HG03521 (cell line): ENCODE results near the gene NXPH2.
"Not testable (repeated sequence)": the region's sequence is repeated elsewhere in the genome, so short reads cannot be mapped to it uniquely, and the experiment has no call there.

Experiments
- ATAC-seq: cut with Tn5 transposase; IDR thresholded peaks from one replicate; pipeline ENCODE4 v1.9.1; 2021; ENCODE audit warnings: mild to moderate bottlenecking, moderate library complexity; ENCODE audit not compliant: unreplicated experiment

The NXPH2 gene

DNA sequence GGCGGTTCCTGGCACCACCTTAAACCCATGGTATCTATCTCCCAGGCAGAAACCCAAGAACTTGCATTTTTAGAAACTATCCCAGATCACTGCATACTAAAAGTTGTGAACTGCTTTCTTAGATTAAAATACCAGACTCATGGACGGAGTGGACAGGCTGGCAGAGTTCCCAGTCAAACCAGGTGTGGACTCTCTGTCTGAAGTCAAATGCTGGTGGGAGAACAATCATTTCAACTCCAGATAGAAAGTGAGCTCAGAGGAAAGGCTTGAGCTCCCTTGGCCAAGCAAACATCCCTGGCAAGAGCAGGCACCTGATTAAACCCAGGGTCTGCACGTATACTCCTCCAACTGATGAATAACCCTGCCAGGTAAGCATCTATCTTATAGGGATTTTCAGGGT is 19.5 kb downstream of the NXPH2 start:
- no peak for ATAC-seq

DNA sequence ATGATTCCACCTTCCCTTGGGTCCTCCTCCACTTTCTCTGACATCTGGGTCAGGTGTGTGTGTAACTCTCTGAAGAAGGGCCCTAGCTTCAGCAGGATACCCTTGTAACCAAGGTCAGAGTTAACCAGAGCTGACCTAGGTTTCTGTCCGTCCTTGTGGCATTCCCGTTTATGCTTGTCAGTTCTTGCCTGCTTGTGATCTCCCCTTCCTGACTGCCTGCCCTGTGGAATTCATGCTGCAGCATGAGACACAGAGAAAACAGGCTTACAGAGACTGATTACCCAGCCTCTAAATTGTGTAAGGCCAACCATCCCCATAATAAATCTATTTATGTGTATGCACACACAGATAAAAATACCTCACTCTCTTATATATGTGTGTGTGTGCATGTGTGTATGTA is 22.8 kb downstream of the NXPH2 start:
- no peak for ATAC-seq

DNA sequence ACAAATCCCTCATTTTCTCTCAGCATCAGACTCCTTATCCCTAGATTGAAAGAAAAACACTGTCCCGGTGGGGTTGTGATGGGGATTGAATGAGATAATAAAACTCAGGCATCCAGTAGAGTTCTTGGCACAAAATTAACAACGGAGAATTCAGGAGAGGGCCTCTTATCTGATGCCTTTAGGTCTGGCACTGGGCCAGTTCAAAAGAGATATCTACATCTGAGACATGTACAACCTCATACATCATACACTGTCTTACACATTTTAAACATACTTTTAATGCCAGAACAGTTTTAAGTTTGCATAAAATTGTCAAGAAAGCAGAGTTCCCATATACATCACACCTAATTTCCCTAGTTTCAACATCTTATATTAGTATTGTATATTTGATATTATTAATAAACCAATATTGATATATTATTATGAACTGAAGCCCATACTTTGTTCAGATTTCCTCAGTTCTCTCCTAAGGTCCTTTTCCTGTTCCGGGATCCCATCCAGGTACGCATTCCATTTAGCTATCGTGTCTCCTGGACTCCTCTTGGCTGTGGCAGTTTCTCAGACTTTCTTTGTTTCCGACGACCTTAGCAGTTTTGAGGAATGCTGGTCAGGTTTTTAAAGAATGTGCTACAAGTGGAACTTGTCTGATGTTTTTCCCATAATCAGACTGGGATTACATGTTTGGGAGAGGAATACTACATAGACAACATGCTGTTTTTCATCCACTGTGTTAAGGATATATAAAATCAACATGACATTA is 27.8 kb downstream of the NXPH2 start:
- no peak for ATAC-seq

DNA sequence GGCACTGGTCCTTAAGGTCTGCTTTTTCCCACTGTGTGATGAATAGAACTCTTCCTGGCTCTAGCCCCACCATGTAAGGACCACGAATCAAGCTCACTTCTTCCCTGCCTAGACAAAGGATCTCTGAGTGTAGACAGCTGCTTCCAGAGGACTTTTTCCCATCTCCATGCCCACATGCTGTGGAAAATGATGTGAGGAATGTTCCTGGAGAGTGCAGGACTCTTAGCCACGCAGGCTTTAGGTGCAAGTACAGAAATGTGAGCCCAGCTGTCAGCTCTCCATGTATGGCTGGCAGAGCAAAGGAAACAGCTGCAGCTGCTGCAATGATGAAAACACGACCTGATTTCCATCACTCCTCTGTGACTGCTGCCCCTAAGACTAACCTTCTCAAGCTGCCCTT is 35.5 kb downstream of the NXPH2 start:
- ATAC-seq, result no peak

DNA sequence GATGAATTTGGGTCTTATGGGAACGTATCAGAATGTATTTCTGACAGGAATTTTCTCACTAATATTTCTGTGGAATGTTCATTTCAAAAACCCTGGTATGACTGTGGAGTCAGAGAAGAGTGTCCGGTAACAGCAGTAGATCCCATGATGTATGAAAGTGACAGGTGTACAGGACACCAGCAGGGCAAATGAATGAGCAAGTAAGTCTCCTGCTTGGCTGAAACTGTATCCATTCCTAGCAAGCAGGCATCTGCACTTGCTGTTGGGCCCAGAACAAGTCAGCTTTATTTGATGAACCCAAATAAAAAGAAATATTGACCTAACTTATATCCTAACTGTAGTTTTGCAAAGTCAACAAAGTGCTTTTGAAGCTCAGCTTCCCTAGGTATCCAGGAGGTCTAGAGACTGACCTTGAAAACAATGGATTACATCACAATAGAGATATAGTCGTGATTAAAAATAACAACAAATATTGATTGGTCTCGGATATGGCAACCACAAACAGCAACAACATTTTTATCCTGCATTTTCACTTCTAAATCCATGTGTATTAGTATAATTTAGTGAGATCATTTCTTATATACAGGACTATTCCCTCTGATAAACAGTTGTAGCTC is 37.6 kb downstream of the NXPH2 start:
- ATAC-seq, result no peak

DNA sequence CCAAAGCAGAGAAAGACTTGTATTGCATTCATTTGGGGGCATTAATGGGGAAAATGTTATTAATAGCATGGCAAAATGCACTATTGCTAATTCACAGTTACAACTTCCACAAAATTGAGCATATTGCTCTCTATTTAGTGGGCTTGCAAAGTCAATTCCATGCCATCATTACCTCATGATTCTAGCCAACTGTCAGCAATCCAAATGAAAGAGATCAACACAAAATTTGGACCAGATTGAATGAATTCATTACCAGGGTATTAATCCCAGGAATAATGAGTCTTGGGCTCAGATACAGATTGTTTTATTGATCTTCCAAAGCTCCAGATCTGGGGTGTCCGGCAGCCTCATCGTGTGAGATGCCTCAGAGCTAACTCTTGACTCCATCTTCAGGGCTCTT is 38.3 kb downstream of the NXPH2 start:
- no peak for ATAC-seq

DNA sequence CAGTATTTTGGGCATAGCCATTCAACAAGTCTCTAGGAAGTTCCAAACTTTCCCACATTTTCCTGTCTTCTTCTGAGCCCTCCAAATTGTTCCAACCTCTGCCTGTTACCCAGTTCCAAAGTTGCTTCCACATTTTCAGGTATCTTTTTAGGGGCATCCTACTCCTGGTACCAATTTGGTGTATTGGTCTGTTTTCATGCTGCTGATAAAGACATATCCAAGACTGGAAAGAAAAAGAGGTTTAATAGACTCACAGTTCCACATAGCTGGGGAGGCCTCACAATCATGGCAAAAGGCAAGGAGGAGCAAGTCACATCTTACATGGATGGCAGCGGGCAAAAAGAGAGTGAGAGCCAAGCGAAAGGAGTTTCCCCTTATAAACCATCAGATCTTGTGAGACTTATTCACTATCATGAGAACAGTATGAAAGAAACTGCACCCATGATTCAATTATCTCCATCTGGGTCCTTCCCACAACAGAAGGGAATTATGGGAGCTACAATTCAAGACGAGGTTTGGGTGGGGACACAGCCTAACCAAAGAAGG is 43.1 kb downstream of the NXPH2 start:
- ATAC-seq, result not testable (repeated sequence)

DNA sequence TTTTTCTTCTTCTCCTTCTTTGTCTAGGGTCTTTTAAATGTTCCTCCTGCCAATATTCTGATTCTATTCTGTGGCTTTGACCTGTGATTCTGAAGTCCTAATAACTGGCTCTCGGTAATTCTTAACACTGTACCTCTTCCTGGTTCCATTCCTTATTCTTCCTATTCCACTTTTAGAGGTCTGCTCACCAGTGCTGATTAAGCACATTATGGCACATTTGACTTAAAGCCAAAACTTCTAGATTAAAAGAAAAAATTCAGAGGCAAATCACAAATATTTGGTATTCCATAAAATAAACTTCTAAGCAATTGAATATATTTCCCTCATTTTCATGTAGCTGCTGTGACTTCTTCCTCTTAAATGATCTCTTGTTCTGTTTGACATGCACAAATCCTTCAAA is 47.5 kb downstream of the NXPH2 start:
- no peak for ATAC-seq

DNA sequence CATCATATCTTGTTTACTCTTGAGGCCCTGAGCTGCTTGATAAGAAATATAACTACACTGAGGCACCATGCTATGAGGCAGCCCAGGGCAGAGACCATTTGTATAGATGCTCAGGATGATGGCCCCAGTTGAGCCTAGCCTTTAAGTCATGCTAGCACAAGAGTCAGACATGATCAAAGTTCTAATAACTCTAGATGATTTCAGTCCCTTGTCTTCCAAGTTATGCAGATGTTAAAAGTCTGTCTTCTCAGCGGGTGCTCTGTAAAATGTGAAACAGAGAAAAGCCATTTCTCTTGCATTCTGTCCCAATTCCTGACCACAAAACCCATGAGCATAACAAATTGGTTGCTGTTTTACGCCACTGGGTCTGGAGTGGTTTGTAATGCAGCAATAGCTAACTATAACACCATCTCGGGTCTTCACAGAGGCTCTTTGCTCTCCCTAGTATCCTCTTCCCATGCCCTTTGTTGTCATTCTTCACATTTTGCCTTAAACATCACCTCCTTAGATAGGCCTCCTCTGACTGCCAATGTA is 49.6 kb downstream of the NXPH2 start:
- ATAC-seq, result no peak

DNA sequence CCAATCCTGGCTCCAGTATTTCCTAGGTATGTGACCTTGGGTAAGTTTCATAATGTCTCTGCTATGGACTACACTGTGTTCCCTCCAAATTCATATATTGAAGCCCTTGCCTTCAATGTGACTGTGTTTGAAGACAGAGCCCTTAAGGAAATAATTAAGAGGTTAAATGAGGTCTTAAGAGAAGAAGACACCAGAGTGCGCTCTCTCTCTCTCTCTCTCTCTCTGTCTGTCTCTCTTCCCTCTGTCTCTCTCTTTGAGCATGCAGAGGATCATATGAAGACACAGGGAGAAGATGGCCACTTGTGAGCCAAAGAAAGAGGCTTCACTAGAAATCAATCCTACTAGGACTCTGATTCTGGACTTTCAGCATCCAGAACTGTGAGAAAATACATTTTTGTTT is 52.2 kb downstream of the NXPH2 start:
- ATAC-seq, result no peak

DNA sequence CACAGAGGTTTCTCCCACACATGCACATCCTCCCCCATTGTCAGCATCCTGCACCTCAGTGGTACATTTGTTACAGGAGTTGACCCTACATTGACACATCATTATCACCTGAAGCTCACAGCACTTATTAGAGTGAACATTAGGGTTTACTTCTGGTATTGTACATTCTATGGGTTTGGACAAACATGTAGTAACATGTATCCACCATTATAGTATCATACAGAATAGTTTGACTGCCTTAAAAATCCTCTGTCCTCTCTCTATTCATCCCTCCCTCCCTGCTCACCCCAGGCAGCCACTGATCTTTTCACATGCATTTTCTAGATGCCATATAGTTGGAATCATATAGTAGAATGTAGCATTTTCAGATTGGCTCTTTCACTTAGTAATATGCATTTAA is 53.5 kb downstream of the NXPH2 start:
- ATAC-seq, result no peak

DNA sequence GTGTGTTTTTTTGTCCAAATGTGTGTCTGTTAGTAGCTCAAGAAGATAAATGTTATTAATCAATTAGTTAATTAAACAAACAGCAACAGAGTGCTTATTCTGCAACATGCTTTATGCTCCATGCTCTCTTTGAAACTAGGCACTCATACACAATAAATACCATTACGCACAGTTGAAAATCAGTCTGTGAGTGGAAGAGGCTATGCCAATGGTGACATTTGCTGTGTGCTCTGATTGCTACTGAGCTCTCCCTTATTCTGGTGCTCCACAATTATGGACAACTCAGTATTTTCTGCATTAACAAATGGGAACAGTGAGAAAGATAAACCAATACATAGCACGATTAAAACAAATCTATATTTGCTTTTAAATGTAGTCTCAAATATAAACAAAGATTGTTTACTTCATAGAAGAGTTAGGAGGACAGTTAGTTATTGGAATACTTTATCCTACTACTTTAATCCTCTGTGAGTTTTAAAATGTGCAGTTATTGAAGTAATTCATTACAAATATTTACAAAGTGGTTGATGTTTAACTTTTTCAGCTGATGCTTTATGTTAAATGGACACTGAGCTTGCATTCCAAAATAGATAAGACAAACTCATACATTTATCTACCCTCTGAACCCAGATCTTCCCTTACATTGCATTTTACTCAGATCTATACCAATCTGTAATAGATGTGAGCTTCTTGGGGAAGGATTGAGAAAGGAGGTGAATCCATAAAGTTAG is 55.3 kb downstream of the NXPH2 start:
- no peak for ATAC-seq

DNA sequence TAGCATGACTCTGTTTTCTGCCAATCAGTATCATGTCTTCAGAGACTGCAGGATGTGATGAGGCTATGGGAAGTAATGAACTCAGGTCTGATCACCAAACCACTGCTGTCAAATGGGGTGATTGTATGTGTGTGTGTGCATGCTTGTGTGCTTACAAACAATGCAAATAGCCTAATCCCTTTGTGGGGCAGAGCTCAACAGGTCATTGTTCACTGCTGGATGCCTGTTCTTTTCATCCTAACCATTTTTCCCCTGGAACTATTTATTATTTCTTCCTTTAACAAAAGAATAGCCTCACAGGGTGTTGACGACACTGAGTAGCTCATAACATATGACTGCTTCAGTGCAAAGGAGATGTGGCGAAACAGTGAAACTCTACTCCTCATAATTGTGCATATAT is 55.9 kb downstream of the NXPH2 start:
- no peak for ATAC-seq

DNA sequence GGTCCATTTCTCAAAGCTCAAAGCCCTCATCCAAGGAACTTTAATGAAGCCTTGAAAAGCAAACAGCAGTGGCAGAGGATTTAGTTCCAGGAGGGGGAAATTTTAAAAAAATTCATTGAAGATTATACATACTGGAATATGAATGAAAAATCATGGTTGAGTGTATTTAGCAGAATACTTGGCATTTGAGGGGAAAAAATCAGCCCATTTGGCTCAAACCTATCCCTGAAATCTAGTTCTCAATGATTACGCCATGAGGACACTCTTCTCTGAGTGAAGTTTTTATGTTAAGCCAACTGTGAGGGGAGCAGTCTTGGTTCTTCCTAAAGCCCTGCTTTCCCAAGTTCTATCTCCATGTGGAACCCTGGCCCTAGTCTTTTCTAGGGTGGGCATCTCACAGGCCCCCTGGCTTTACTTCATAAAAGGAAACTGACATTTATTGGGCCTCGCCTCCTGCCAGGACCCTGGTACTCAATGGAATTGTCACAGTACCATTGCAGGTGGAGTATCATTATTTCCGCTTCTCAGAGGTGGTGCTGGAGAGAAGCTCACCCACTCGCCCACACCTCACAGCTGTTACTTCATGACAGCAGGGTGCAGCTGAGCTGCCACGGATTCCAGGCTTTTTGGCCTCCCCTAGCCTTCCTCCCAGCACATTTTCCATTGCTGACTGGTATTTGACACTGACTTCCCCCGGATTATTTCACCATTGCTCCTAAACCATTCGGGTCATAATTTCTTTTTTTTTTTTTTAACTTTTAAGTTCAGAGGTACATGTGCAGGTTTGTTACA is 56.8 kb downstream of the NXPH2 start:
- ATAC-seq, result no peak

DNA sequence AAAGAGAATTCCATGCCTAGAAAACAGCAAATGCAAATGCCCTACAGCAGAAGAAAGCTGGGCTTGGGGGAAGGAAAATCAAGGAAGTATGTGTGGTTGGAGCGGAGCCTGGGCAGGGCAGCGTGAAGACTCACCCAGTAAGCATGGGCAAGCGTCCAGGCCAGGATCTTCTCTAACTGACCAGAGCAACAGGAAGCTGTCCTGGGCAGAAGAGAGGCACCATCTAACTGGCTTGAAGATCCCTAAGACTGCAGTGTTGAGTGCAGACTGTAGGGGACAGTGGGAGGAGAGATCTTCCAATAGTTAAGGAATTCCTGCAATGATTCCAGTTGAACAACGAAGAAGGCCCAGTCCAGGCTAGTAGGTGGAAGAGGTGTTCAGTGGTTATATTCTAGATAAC is 57.9 kb downstream of the NXPH2 start:
- ATAC-seq, result no peak

DNA sequence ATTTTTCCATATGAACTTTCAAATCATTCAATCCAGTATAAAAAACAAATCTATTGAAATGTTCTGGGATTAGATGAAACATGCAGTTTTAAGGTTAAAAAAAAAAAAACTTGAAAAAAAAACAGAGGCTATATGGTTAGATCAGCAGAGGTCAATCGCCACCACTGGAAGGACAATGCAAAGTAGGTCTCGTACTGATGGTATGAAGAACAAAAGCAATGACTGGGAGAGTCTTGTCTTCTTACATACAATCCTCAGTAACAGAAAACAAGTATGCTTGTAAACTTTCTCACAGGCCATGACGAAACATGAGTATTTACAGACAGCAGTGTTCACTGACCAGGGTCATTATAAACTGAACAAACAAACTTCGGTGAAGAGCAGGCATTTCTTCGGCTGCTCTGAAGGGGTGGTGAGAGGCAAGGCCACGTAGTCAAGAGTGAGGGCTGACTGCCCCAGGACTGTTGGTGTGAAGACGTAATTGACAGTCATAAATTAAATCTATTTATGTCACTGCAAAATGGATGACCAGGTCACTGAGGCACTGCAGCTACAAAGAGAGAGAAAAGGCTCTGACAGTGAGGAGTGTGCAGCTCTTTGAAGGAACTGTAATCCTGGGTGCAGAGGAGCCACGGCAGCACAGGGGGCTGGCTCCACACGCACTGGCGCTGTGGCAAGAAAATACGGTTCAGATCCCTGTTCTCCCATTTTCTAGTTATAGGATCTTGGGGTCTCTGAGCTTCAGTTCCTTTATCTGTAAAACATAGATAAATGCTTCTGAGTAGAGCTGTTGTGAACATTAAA is 60.0 kb downstream of the NXPH2 start:
- ATAC-seq, result no peak

DNA sequence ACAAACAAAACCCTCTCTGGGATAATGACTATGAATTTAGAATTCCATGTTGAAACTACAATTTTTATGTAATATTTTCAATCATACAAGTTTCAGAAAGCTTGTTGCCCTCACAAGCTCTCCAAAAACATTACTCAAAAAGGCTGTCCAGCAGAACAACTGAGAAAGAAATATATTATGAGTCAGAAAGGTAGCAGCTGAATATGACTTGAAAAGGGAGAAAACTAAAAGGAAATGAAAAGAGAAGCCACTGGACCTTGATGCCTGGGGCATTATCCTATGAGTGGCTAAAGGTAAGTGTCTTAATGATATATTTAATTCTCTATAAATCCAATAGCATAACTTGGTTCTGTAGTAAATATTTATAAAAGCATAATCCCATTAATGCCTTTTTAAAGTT is 61.8 kb downstream of the NXPH2 start:
- no peak for ATAC-seq

DNA sequence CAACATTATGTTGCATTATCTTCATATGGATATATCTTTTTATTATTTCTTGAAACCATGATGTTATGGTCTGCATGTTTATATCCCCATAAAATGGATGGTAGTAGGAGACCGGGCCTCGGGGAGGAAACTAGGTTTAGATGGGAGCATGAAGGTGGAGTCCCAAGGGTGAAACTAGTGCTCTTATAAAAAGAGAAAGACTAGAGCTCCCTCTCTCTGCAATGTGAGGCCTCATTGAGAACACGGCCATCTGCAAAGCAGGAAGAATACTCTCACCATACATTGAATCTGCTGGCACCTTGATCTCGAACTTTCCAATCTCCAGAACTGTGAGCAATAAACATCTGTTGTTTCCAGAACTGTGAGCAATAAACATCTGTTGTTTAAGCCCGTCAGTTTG is 64.0 kb downstream of the NXPH2 start:
- ATAC-seq, result no peak

DNA sequence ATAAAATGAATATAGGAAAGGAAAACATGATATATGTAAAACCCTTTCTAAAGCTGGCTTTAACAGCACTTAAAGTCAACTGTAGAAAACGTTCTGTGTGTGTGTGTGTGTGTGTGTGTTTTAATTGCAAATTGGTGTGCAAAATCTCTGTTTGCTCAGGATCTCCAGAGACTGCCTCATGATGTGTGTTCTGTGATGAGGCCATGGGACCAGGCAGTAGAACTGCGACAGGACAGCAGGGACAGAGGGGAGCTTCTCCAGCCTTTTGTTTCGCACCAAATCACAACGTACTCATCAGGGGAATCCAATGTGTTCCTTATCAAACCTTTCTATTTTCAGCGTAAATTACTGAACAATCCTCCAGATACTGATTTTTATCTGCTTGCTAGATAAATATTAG is 66.7 kb downstream of the NXPH2 start:
- ATAC-seq, result no peak

DNA sequence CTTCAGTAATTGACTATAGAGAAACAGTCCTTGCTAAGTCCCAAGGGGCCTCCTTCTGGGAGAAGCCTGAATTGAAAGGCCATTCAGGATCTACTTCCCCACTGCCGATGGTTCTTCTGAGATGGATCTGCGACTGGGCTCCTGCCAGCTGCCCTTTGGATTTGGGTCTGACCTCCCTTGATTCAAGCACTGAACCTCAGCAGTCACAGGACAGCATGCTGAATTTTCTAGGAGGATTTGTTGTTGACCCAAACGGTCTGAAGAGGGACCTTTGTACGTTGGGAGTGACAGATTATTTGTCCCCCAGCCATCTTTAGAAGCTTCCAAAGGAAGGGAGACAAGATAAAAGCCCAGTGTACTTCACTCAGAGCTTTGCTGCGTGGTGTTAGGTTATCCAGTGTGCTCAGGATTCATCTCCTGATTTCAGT is 67.1 kb downstream of the NXPH2 start:
- no peak for ATAC-seq
